Activated CD4-positive, alpha-beta memory T cell treated with anti-CD3 and anti-CD28 coated beads, Interleukin-2, amount 10 ng/mL, durations not matched to agents 7 days and 5 days (primary cell): ENCODE results near the gene TEX30. TPM values are rescaled to one million over a fixed set of nuclear protein-coding genes. Genes with fewer than 3 reads are reported as not detected.
"Not testable (repeated sequence)": the region's sequence is repeated elsewhere in the genome, so short reads cannot be mapped to it uniquely, and the experiment has no call there.

Source experiments
- CTCF ChIA-PET: fragments of 350-600 bp; sonication (Branson Sonifier 250); formaldehyde crosslinking; loops from one replicate; lab custom pipeline; 2021; ENCODE audit warnings: antibody characterized with exemption, inconsistent platforms; lab: Charles Lee
- POLR2A ChIA-PET: fragments of 350-600 bp; sonication (Branson Sonifier 250); formaldehyde crosslinking; loops from one replicate; lab custom pipeline; 2021; ENCODE audit warnings: antibody characterized with exemption; lab: Charles Lee
- DNase-seq: peaks from one replicate; pipeline ENCODE4 v3.0.0-alpha.2; 2020
- H3K27ac Mint-ChIP-seq: one replicate; pipeline ENCODE4 v1.8.0; 2021; ENCODE audit warnings: mild to moderate bottlenecking, mixed read lengths
- H3K27me3 Mint-ChIP-seq: one replicate; pipeline ENCODE4 v1.8.0; 2021; ENCODE audit warnings: mixed read lengths
- H3K36me3 Mint-ChIP-seq: one replicate; pipeline ENCODE4 v1.8.0; 2021; ENCODE audit warnings: low read depth, mixed read lengths
- H3K4me1 Mint-ChIP-seq: one replicate; pipeline ENCODE4 v1.8.0; 2021; ENCODE audit warnings: mixed read lengths
- H3K4me3 Mint-ChIP-seq: one replicate; pipeline ENCODE4 v1.8.0; 2021; ENCODE audit warnings: mild to moderate bottlenecking, mixed read lengths
- H3K9me3 Mint-ChIP-seq: one replicate; pipeline ENCODE4 v1.8.0; 2021; ENCODE audit warnings: mixed read lengths
- total RNA-seq, 2 experiments: library from RNA; stranded (reverse); gene quantifications; one replicate each; pipeline ENCODE4 v1.2.3, GENCODE V29; 2021

Gene TEX30
- total RNA-seq, 2 experiments from 2014 or later = 35.0 to 36.6 TPM

DNA sequence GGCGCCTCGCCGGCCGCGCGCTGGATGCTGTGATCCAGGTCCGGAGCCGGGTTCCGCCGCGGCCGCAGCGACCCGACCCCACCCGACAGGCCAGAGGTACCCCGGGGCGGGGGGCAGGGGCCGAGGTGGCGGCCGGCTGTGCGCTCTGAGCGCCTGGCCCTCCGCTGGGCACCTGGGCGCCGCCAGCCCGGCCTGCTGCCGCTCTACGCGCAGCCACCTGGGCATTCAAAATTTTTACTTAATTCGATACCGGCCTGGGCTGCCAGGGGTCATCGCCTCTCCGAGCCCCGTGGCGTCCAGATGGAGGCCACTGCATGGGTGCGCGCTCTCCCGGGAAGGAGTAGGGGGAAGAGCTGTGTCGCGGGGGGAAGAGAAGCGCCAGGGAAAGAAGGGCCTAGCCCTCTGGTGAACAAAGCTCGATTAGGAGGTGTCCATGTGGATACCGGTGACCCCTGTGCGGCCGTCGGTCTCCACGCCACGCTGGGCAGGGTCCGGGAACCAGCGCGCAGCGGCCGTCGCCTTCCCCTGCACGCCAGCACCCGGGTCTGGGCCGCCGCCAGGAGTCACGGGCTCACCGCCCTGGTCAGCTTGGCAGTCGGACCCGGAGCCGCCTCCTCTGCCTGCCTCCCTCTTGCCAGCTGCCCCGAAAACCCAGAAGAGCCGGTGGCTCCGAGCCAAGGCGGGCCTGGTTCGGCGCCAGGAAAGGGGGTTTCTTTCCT lies 26.0 kb upstream of the TEX30 start:
- Mint-ChIP-seq H3K36me3 (peaks cover 20% of the 10 kb centered on the region), H3K4me3 (peak overlapping the region; percentile 90), H3K9me3 (no peaks in the 10 kb centered on the region), H3K4me1 (peaks cover 44% of the 10 kb centered on the region), H3K27ac (peak overlapping the region; percentile 74), H3K27me3 (no peaks in the 10 kb centered on the region)
- POLR2A ChIA-PET = interaction anchor here (0.9 to 6.9 kb wide), 13 partner anchors 9 to 208 kb away, joined by 3 to 107 read pairs (median 7); partner anchors contain the start of genes ERCC5, TEX30 and TPP2
- DNase-seq = no peak
- CTCF ChIA-PET = interaction anchor here (0.6 to 4.5 kb wide), 23 partner anchors 10 to 218 kb away, joined by 3 to 37 read pairs (median 4); partner anchors contain the start of genes ERCC5, TEX30 and TPP2

DNA sequence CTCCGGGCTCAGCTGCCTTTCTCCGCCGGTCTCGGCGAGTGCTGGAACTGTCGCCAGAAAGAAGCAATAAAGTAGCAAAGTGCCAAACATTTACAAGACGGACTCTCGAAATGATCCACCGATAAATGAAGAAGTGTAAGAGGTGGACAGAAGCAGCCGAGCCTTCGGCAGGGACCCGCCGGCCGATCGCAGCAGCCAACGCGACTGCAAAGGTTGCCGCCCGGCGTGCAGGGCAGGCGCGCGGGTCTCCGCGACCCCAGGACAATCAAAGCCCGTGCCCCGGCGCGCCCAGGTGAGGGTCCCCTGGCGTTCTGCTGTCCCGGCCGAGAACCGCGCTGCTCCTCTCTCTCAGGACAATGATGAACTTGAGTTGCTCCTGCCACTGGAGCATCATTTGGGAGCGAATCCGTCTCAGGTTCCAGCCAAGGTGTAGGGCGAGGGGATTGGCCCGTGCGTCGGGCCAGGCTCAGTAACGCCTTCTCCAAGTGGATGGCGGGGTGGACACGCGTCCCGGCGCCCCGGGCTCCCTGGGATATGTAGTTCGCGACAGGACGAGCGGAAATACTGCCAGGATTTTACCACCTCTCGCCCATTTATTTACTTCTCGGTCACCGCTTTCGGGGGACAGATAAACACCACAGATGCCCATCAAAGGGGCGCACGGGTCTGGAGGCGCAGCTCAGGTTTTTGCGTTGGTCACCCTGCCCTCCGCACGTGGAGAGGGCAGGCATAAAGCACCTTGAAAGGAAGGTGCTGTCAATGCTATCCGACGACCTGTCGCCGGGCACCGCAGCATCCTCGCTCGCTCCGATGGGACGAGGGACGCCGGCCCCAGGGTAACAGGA lies 25.2 kb upstream of the TEX30 start, which contains the start of the genes BIVM and POGLUT2:
BIVM (plus strand) TSS at position 539 of the 845 bp plus-strand sequence. CDS start 8,149 bp downstream, outside the sequence.
POGLUT2 (minus strand) TSS at position 396 of the 845 bp plus-strand sequence; CDS start at position 90, 306 bp downstream.
- H3K27ac Mint-ChIP-seq = peak within 1 kb of the TSS; percentile 79
- H3K36me3 Mint-ChIP-seq = peaks cover 24% of the 10 kb centered on the region
- H3K4me1 Mint-ChIP-seq = peaks cover 43% of the 10 kb centered on the region
- no peaks in the 10 kb centered on the region for H3K27me3 Mint-ChIP-seq
- CTCF ChIA-PET = interaction anchor here (0.7 to 4.5 kb wide), 13 partner anchors 14 to 219 kb away, joined by 3 to 37 read pairs (median 4); partner anchors contain the start of genes ERCC5 and TEX30
- no peaks in the 10 kb centered on the region for H3K9me3 Mint-ChIP-seq
- POLR2A ChIA-PET = interaction anchor here (0.9 to 6.9 kb wide), 16 partner anchors 9 to 207 kb away, joined by 3 to 107 read pairs (median 6); partner anchors contain the start of genes ERCC5, TEX30 and TPP2
- DNase-seq = peak; percentile 91
- H3K4me3 Mint-ChIP-seq = peak within 1 kb of the TSS; percentile 90

DNA sequence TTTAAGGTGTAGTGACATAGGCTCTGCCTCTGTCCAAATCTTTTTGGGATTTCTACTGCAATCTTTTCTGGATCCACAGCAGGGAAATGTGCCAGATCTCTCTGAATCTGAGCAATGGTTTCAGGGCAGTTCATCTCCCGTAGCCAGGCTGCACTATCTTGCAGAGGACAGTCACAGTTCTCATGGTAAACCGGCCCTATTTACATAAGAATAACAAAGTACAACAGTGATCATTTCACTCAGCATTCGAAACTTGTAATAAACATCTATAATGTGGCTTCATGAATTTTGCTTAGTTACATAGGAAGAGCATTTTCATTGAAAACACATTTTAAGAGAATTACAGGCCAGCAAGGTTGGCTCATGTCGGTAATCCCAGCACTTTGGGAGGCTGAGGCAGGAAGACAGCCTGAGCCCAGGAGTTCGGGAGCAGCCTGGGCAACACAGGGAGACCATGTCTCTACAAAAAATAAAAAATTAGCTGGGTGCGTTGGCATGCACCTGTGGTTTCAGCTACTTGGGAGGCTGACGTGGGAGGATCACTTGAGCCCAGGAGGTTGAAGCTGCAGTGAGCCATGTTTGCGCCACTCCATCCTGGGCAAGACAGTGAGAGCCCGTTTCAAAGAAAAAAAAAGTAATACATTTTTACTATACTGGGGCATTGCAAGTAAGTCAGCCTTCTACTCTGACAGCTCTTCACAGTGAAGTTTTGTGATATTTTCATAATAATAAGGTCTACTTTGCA lies 20.2 kb upstream of the TEX30 start:
- H3K27me3 Mint-ChIP-seq = no peaks in the 10 kb centered on the region
- peaks cover 39% of the 10 kb centered on the region for H3K36me3 Mint-ChIP-seq
- no peak overlapping the region for H3K4me3 Mint-ChIP-seq
- no peak overlapping the region for H3K27ac Mint-ChIP-seq
- CTCF ChIA-PET = interaction anchor here (1.1 to 1.5 kb wide), 4 partner anchors 20 to 202 kb away, joined by 3 to 8 read pairs (median 4); partner anchors contain the start of gene TEX30
- peaks cover 18% of the 10 kb centered on the region for H3K4me1 Mint-ChIP-seq
- POLR2A ChIA-PET = interaction anchor here (1.2 to 1.4 kb wide), 4 partner anchors 20 to 201 kb away, joined by 3 to 8 read pairs (median 6); partner anchors contain the start of genes ERCC5 and TEX30
- no peak for DNase-seq
- no peaks in the 10 kb centered on the region for H3K9me3 Mint-ChIP-seq

DNA sequence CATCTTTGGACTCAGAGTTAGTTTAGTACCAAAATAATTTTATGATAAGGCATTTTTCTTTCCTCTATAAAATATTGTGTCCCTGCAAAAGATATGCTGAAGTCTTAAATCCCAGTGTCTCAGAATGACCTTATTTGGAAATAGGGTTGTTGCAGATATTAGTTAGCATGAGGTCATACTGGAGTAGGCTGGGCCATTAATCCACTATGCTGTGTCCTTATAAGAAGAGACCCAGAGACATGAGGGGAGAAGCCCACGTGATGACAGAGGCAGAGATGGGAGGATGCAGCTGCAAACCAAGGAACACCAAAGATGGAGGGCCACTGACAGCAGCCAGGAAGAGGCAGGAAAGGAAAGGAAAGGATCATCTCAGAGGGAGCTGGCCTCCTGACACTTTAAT lies 18.8 kb upstream of the TEX30 start:
- Mint-ChIP-seq H3K4me1 (peaks cover 8% of the 10 kb centered on the region), H3K36me3 (peaks cover 48% of the 10 kb centered on the region), H3K27ac (no peak overlapping the region), H3K27me3 (no peaks in the 10 kb centered on the region), H3K9me3 (no peaks in the 10 kb centered on the region), H3K4me3 (no peak overlapping the region)
- POLR2A ChIA-PET = interaction anchor here (0.8 to 1.3 kb wide), 2 partner anchors 19 to 53 kb away, joined by 3 to 6 read pairs; partner anchors contain the start of genes ERCC5 and TEX30
- CTCF ChIA-PET = interaction anchor here (0.9 to 1.4 kb wide), 2 partner anchors 11 to 56 kb away, joined by 3 to 4 read pairs; no protein-coding TSS in a partner anchor
- DNase-seq = no peak

DNA sequence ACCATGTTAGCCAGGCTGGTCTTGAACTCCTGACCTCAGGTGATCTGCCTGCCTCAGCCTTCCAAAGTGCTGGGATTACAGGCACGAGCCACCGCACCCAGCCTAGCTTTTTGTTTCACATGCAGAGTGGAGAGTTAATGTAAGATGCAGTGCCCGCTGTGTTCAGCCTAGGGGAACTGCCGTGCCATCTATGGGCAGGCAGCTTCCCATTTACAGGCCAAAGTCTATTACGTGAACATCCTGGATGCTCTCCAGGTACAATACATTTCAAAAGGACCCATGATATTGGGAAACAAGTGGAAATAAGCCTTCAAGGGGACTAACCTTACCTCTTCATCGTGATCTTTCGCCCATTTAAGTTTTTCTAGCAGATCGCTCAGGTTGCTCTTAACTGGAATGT lies 15.1 kb upstream of the TEX30 start:
- POLR2A ChIA-PET = interaction anchor here (0.8 to 3.9 kb wide), 4 partner anchors 9 to 56 kb away, joined by 3 to 16 read pairs (median 4); partner anchors contain the start of genes ERCC5 and TEX30
- H3K36me3 Mint-ChIP-seq = peaks cover 64% of the 10 kb centered on the region

DNA sequence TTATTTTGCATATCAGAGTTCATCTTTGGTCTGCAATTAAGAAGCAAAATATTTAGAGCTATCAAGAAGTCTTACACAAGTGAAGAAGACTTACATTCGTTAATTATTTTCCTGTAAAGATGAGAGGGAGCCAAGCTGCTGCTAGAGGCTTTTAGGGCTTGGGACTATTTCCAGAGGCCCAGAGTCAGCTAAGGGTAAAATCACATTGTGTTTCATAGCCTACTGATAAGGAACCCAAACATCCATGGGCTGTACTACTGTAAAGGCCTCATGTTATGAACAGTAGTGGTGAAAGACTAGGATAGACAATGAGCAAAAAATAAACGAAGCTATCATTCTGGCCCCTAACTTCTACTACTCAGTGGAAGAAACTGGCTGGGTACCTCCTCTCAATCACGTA lies 10.9 kb upstream of the TEX30 start:
- POLR2A ChIA-PET = interaction anchor here (1.3 to 2.7 kb wide), 2 partner anchors 11 to 14 kb away, joined by 4 to 17 read pairs; partner anchors contain the start of genes BIVM, POGLUT2 and TEX30
- Mint-ChIP-seq H3K4me3 (no peak overlapping the region), H3K4me1 (peaks cover 22% of the 10 kb centered on the region), H3K9me3 (peaks cover 12% of the 10 kb centered on the region), H3K36me3 (peaks cover 72% of the 10 kb centered on the region), H3K27ac (no peak overlapping the region), H3K27me3 (no peaks in the 10 kb centered on the region)
- no peak for DNase-seq
- CTCF ChIA-PET = interaction anchor here (1.0 to 2.0 kb wide), 4 partner anchors 10 to 16 kb away, joined by 3 to 7 read pairs (median 4); partner anchors contain the start of gene TEX30

More for the DNA sequence above, 15.1 kb upstream of the TEX30 start:
- no peak for DNase-seq
- Mint-ChIP-seq H3K4me3 (no peak overlapping the region), H3K27me3 (no peaks in the 10 kb centered on the region), H3K27ac (no peak overlapping the region), H3K4me1 (no peaks in the 10 kb centered on the region), H3K9me3 (no peaks in the 10 kb centered on the region)
- CTCF ChIA-PET = no interaction called here

DNA sequence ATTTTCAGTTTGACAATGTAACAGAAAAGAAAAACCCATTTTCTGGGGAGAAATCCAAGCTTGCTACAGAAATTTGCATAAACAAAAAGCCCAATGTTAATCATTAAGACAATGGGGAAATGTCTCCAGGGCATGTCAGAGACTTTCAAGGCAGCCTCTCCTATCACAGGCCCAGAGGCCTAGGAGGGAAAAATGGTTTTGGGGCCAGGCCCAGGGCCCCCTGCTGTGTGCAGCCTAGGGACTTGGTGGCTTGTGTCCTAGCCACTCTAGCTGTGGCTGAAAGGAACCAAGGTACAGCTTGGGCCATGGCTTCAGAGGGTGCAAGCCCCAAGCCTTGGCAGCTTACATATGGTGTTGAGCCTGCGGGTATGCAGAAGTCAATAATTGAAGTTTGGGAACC lies 8.0 kb upstream of the TEX30 start:
- ChIA-PET POLR2A (interaction anchor here (1.3 to 1.7 kb wide), 2 partner anchors 8 to 185 kb away, joined by 3 to 8 read pairs; partner anchors contain the start of gene TEX30), CTCF (interaction anchor here (1.0 to 1.3 kb wide), 2 partner anchors 11 to 18 kb away, joined by 3 read pairs; no protein-coding TSS in a partner anchor)
- H3K36me3 Mint-ChIP-seq = peaks cover 49% of the 10 kb centered on the region
- H3K9me3 Mint-ChIP-seq = peaks cover 12% of the 10 kb centered on the region
- DNase-seq = no peak
- peaks cover 37% of the 10 kb centered on the region for H3K4me1 Mint-ChIP-seq
- H3K27ac Mint-ChIP-seq = no peak overlapping the region
- no peaks in the 10 kb centered on the region for H3K27me3 Mint-ChIP-seq
- no peak overlapping the region for H3K4me3 Mint-ChIP-seq

DNA sequence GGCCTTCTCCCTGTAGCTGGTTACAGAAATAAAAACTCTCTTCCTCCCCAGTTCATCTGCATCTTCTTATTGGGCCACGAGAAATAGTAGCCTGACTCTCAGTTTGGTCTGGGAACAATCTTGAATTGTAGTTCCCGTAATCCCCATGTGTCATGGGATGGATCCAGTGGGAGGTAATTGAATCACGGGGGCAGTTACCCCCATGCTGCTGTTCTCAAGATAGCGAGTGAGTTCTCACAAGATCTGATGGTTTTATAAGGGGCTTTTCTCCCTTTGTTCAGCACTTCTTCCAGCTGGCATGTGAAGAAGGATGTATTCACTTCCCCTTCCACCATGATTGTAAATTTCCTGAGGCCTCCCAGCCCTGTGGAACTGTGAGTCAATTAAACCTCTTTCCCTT lies 7.1 kb upstream of the TEX30 start:
- peaks cover 40% of the 10 kb centered on the region for H3K4me1 Mint-ChIP-seq
- H3K27me3 Mint-ChIP-seq, H3K4me3 Mint-ChIP-seq, DNase-seq: not testable (repeated sequence)
- peaks cover 42% of the 10 kb centered on the region for H3K36me3 Mint-ChIP-seq
- ChIA-PET POLR2A (interaction anchor here (1.0 to 1.9 kb wide), 3 partner anchors 17 to 184 kb away, joined by 4 to 12 read pairs (median 4); partner anchors contain the start of gene TPP2), CTCF (interaction anchor here (1.3 kb wide), 1 partner anchor 189 kb away, joined by 3 read pairs; no protein-coding TSS in a partner anchor)
- peaks cover 12% of the 10 kb centered on the region for H3K9me3 Mint-ChIP-seq
- peak overlapping the region; percentile 98 for H3K27ac Mint-ChIP-seq

DNA sequence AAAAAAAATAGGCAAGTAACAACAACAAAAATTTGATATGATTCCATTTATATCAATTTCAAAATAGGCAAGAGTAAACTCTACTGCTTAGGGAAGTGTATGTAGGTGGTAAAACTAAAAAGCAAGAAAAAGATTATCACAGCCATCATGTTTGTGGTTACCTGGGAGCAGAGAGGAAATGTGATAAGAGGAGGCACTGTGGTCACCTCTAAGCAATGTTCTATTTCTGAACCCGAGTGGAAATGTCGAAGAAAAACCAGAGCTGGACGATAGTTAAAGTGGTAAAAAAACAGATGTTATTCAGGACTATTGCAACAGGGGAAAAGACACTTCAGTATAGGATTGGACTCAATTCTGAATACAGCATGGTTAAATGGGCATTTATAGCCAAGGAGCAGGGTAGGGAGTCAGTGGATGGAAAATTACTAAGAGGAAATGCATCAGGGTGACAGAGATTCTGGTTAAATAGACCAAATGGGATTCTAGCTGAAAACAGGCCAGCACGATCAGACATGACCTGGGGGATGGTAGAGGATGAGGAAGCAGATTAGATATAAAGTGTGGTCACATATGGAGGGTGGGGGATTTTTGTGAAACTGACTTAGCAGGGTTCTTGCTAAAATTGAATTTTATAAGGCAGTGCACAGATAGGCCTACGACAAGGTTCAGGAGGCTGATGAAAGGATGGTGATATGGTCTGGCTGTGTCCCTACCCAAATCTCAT lies 6.0 kb upstream of the TEX30 start:
- Mint-ChIP-seq H3K27me3 (no peaks in the 10 kb centered on the region), H3K36me3 (peaks cover 35% of the 10 kb centered on the region), H3K4me3 (peak overlapping the region; percentile 56), H3K4me1 (peaks cover 45% of the 10 kb centered on the region), H3K27ac (peak overlapping the region; percentile 98), H3K9me3 (peaks cover 12% of the 10 kb centered on the region)
- ChIA-PET CTCF (interaction anchor here (1.3 kb wide), 1 partner anchor 188 kb away, joined by 3 read pairs; no protein-coding TSS in a partner anchor), POLR2A (interaction anchor here (0.9 to 1.9 kb wide), 6 partner anchors 9 to 183 kb away, joined by 3 to 12 read pairs (median 6); partner anchors contain the start of genes BIVM, ERCC5, POGLUT2 and TPP2)
- DNase-seq = peak; percentile 39

DNA sequence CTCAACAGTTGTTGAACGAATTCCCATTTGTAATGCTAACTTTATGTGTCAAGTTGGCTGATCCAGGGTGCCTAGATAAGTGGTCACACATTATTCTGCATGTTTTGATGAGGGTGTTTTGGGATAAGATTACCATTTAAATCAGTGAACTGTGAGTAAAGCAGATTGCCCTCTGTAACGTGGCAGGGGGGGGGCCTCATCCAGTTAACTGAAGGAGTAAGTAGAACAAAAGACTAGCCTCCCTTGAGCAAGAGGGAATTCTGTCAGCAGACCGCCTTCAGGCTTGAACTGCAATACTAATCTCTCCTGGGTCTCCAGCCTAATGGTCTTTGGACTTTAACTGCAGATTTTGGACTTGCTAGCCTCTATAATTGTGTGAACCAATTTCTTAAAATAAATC lies 4.2 kb upstream of the TEX30 start:
- Mint-ChIP-seq H3K27me3 (no peaks in the 10 kb centered on the region), H3K9me3 (peaks cover 11% of the 10 kb centered on the region), H3K27ac (no peak overlapping the region), H3K4me1 (peaks cover 55% of the 10 kb centered on the region), H3K36me3 (peaks cover 25% of the 10 kb centered on the region), H3K4me3 (no peak overlapping the region)
- POLR2A ChIA-PET = no interaction called here
- no peak for DNase-seq
- CTCF ChIA-PET = interaction anchor here (1.5 kb wide), 1 partner anchor 185 kb away, joined by 3 read pairs; no protein-coding TSS in a partner anchor
